HG02852 (cell line): ENCODE measurements around the gene MPP3.
"Not testable (repeated sequence)": the region's sequence is repeated elsewhere in the genome, so short reads cannot be mapped to it uniquely, and the experiment has no call there.

Experiments
- ATAC-seq: cut with Tn5 transposase; IDR thresholded peaks from one replicate; pipeline ENCODE4 v1.9.1; 2021; ENCODE audit warnings: mild to moderate bottlenecking, moderate library complexity; ENCODE audit not compliant: unreplicated experiment

Gene MPP3

GRCh38 chr17:43864161-43864984 lies 31.4 kb upstream of the MPP3 start:
- no peak for ATAC-seq

- no peak for ATAC-seq
Observed at GRCh38 chr17:43861960-43862359, 29.0 kb upstream of the MPP3 start.

- ATAC-seq = no peak
Observed at GRCh38 chr17:43860927-43861622, 28.1 kb upstream of the MPP3 start.

- no peak for ATAC-seq
Observed at GRCh38 chr17:43860077-43860725, 27.3 kb upstream of the MPP3 start.

- ATAC-seq = no peak
Observed at GRCh38 chr17:43857957-43858600, 25.1 kb upstream of the MPP3 start.

GRCh38 chr17:43857141-43857540 lies 24.2 kb upstream of the MPP3 start:
- ATAC-seq = no peak

- ATAC-seq = no peak
Observed at GRCh38 chr17:43856141-43856540, 23.2 kb upstream of the MPP3 start.

GRCh38 chr17:43855061-43855460 lies 22.1 kb upstream of the MPP3 start:
- ATAC-seq = no peak

- ATAC-seq = no peak
Observed at GRCh38 chr17:43854498-43854897, 21.6 kb upstream of the MPP3 start.

- no peak for ATAC-seq
Observed at GRCh38 chr17:43853546-43853945, 20.6 kb upstream of the MPP3 start.

- ATAC-seq = no peak
Observed at GRCh38 chr17:43852571-43852970, 19.6 kb upstream of the MPP3 start.

GRCh38 chr17:43849116-43849515 lies 16.2 kb upstream of the MPP3 start:
- ATAC-seq = no peak

GRCh38 chr17:43848601-43849000 lies 15.7 kb upstream of the MPP3 start:
- ATAC-seq = no peak

- no peak for ATAC-seq
Observed at GRCh38 chr17:43846963-43847371, 14.0 kb upstream of the MPP3 start, which contains the start of gene CD300LG. CD300LG (plus strand) TSS chr17:43847176; CDS start chr17:43847217, 41 bp downstream.

GRCh38 chr17:43846221-43846712 lies 13.3 kb upstream of the MPP3 start:
- ATAC-seq = no peak

GRCh38 chr17:43845766-43846165 lies 12.8 kb upstream of the MPP3 start:
- ATAC-seq = no peak

- no peak for ATAC-seq
Observed at GRCh38 chr17:43844241-43844640, 11.3 kb upstream of the MPP3 start.

GRCh38 chr17:43842975-43843325 lies 10.0 kb upstream of the MPP3 start:
- no peak for ATAC-seq

GRCh38 chr17:43842091-43842974 lies 9.4 kb upstream of the MPP3 start:
- ATAC-seq = not testable (repeated sequence)

- ATAC-seq = no peak
Observed at GRCh38 chr17:43841282-43841681, 8.3 kb upstream of the MPP3 start.
